Measurements from ENCODE around the gene KCTD14.

Gene KCTD14

GRCh38 chr11:78022397-78023396 lies at the start of gene KCTD14:
KCTD14 (minus strand) TSS chr11:78023276; CDS start chr11:78023249, 27 bp downstream.
- Histone ChIP-seq H3K4me3 (ENCODE audit: low read depth, low read length) (peak within 1 kb of the TSS; percentile 60), H3K9me3 (ENCODE audit: control insufficient read depth, insufficient read depth, low read length) (no peaks in the 10 kb centered on the region), H3K36me3 (ENCODE audit: control insufficient read depth, insufficient read depth, low read length) (no peaks in the 10 kb centered on the region), H3K27me3 (ENCODE audit: control insufficient read depth, insufficient read depth, low read length) (no peaks in the 10 kb centered on the region), H3K4me1 (ENCODE audit: control insufficient read depth, insufficient read depth, low read length) (peaks cover 6% of the 10 kb centered on the region), H3K9ac (ENCODE audit: low read depth, low read length) (peak within 1 kb of the TSS; percentile 87)

- Histone ChIP-seq H3K4me3 (ENCODE audit: low read depth, low read length) (no peak overlapping the region), H3K9me3 (ENCODE audit: control insufficient read depth, insufficient read depth, low read length) (no peaks in the 10 kb centered on the region), H3K9ac (ENCODE audit: low read depth, low read length) (no peak overlapping the region), H3K27me3 (ENCODE audit: control insufficient read depth, insufficient read depth, low read length) (no peaks in the 10 kb centered on the region), H3K36me3 (ENCODE audit: control insufficient read depth, insufficient read depth, low read length) (peaks cover 13% of the 10 kb centered on the region), H3K4me1 (ENCODE audit: control insufficient read depth, insufficient read depth, low read length) (no peaks in the 10 kb centered on the region)
These were observed 49.4 kb upstream of the KCTD14 start for GRCh38 chr11:78072455-78072854.

- Histone ChIP-seq H3K9me3 (ENCODE audit: control insufficient read depth, insufficient read depth, low read length) (no peaks in the 10 kb centered on the region), H3K9ac (ENCODE audit: low read depth, low read length) (no peak overlapping the region), H3K27me3 (ENCODE audit: control insufficient read depth, insufficient read depth, low read length) (no peaks in the 10 kb centered on the region), H3K4me3 (ENCODE audit: low read depth, low read length) (no peak overlapping the region), H3K4me1 (ENCODE audit: control insufficient read depth, insufficient read depth, low read length) (no peaks in the 10 kb centered on the region), H3K36me3 (ENCODE audit: control insufficient read depth, insufficient read depth, low read length) (peaks cover 13% of the 10 kb centered on the region)
These were observed 48.6 kb upstream of the KCTD14 start for GRCh38 chr11:78071717-78072116.

GRCh38 chr11:78070621-78071020 lies 47.5 kb upstream of the KCTD14 start:
- Histone ChIP-seq H3K27me3 (ENCODE audit: control insufficient read depth, insufficient read depth, low read length) (no peaks in the 10 kb centered on the region), H3K9ac (ENCODE audit: low read depth, low read length) (no peak overlapping the region), H3K36me3 (ENCODE audit: control insufficient read depth, insufficient read depth, low read length) (peaks cover 13% of the 10 kb centered on the region), H3K9me3 (ENCODE audit: control insufficient read depth, insufficient read depth, low read length) (no peaks in the 10 kb centered on the region), H3K4me3 (ENCODE audit: low read depth, low read length) (no peak overlapping the region), H3K4me1 (ENCODE audit: control insufficient read depth, insufficient read depth, low read length) (no peaks in the 10 kb centered on the region)

- Histone ChIP-seq H3K9me3 (ENCODE audit: control insufficient read depth, insufficient read depth, low read length) (no peaks in the 10 kb centered on the region), H3K4me3 (ENCODE audit: low read depth, low read length) (no peak overlapping the region), H3K27me3 (ENCODE audit: control insufficient read depth, insufficient read depth, low read length) (no peaks in the 10 kb centered on the region), H3K36me3 (ENCODE audit: control insufficient read depth, insufficient read depth, low read length) (peaks cover 13% of the 10 kb centered on the region), H3K4me1 (ENCODE audit: control insufficient read depth, insufficient read depth, low read length) (no peaks in the 10 kb centered on the region), H3K9ac (ENCODE audit: low read depth, low read length) (no peak overlapping the region)
These were observed 46.4 kb upstream of the KCTD14 start for GRCh38 chr11:78069465-78069864.

- H3K4me3 ChIP-seq (ENCODE audit: low read depth, low read length), result no peak overlapping the region
- peaks cover 8% of the 10 kb centered on the region for H3K36me3 ChIP-seq (ENCODE audit: control insufficient read depth, insufficient read depth, low read length)
- no peak overlapping the region for H3K9ac ChIP-seq (ENCODE audit: low read depth, low read length)
- H3K4me1 ChIP-seq (ENCODE audit: control insufficient read depth, insufficient read depth, low read length), result no peaks in the 10 kb centered on the region
- no peaks in the 10 kb centered on the region for H3K9me3 ChIP-seq (ENCODE audit: control insufficient read depth, insufficient read depth, low read length)
- no peaks in the 10 kb centered on the region for H3K27me3 ChIP-seq (ENCODE audit: control insufficient read depth, insufficient read depth, low read length)
These were observed 44.6 kb upstream of the KCTD14 start for GRCh38 chr11:78067704-78068103.

GRCh38 chr11:78066471-78066870 lies 43.4 kb upstream of the KCTD14 start:
- Histone ChIP-seq H3K4me1 (ENCODE audit: control insufficient read depth, insufficient read depth, low read length) (no peaks in the 10 kb centered on the region), H3K9ac (ENCODE audit: low read depth, low read length) (no peak overlapping the region), H3K4me3 (ENCODE audit: low read depth, low read length) (no peak overlapping the region), H3K27me3 (ENCODE audit: control insufficient read depth, insufficient read depth, low read length) (no peaks in the 10 kb centered on the region), H3K9me3 (ENCODE audit: control insufficient read depth, insufficient read depth, low read length) (no peaks in the 10 kb centered on the region), H3K36me3 (ENCODE audit: control insufficient read depth, insufficient read depth, low read length) (peaks cover 8% of the 10 kb centered on the region)

GRCh38 chr11:78065203-78065602 lies 42.1 kb upstream of the KCTD14 start:
- H3K9me3 ChIP-seq (ENCODE audit: control insufficient read depth, insufficient read depth, low read length), result no peaks in the 10 kb centered on the region
- H3K4me1 ChIP-seq (ENCODE audit: control insufficient read depth, insufficient read depth, low read length), result no peaks in the 10 kb centered on the region
- no peak overlapping the region for H3K4me3 ChIP-seq (ENCODE audit: low read depth, low read length)
- H3K9ac ChIP-seq (ENCODE audit: low read depth, low read length), result no peak overlapping the region
- H3K27me3 ChIP-seq (ENCODE audit: control insufficient read depth, insufficient read depth, low read length), result no peaks in the 10 kb centered on the region
- H3K36me3 ChIP-seq (ENCODE audit: control insufficient read depth, insufficient read depth, low read length), result peaks cover 4% of the 10 kb centered on the region

- Histone ChIP-seq H3K4me1 (ENCODE audit: control insufficient read depth, insufficient read depth, low read length) (no peaks in the 10 kb centered on the region), H3K9ac (ENCODE audit: low read depth, low read length) (no peak within 1 kb of the TSS), H3K9me3 (ENCODE audit: control insufficient read depth, insufficient read depth, low read length) (no peaks in the 10 kb centered on the region), H3K36me3 (ENCODE audit: control insufficient read depth, insufficient read depth, low read length) (no peaks in the 10 kb centered on the region), H3K4me3 (ENCODE audit: low read depth, low read length) (no peak within 1 kb of the TSS), H3K27me3 (ENCODE audit: control insufficient read depth, insufficient read depth, low read length) (no peaks in the 10 kb centered on the region)
These were observed 40.5 kb upstream of the KCTD14 start, which contains the start of gene THRSP for GRCh38 chr11:78063440-78064181. THRSP (plus strand) TSS chr11:78063861; CDS start chr11:78063882, 21 bp downstream.

- H3K4me1 ChIP-seq (ENCODE audit: control insufficient read depth, insufficient read depth, low read length), result no peaks in the 10 kb centered on the region
- H3K36me3 ChIP-seq (ENCODE audit: control insufficient read depth, insufficient read depth, low read length), result no peaks in the 10 kb centered on the region
- H3K9me3 ChIP-seq (ENCODE audit: control insufficient read depth, insufficient read depth, low read length), result no peaks in the 10 kb centered on the region
- no peak overlapping the region for H3K9ac ChIP-seq (ENCODE audit: low read depth, low read length)
- no peak overlapping the region for H3K4me3 ChIP-seq (ENCODE audit: low read depth, low read length)
- no peaks in the 10 kb centered on the region for H3K27me3 ChIP-seq (ENCODE audit: control insufficient read depth, insufficient read depth, low read length)
These were observed 39.6 kb upstream of the KCTD14 start for GRCh38 chr11:78062671-78063070.

GRCh38 chr11:78061921-78062311 lies 38.8 kb upstream of the KCTD14 start:
- Histone ChIP-seq H3K9ac (ENCODE audit: low read depth, low read length) (no peak overlapping the region), H3K27me3 (ENCODE audit: control insufficient read depth, insufficient read depth, low read length) (no peaks in the 10 kb centered on the region), H3K9me3 (ENCODE audit: control insufficient read depth, insufficient read depth, low read length) (no peaks in the 10 kb centered on the region), H3K36me3 (ENCODE audit: control insufficient read depth, insufficient read depth, low read length) (no peaks in the 10 kb centered on the region), H3K4me1 (ENCODE audit: control insufficient read depth, insufficient read depth, low read length) (no peaks in the 10 kb centered on the region), H3K4me3 (ENCODE audit: low read depth, low read length) (no peak overlapping the region)
